HEK293T (cell line): ENCODE measurements around the gene ODAD4.

Experiments used
- FOXK2 ChIP-seq: fragments of 450-650 bp; IDR thresholded peaks from 2 replicates; pipeline ENCODE4 v1.6.1; 2016; ENCODE audit warnings: mild to moderate bottlenecking
- NFRKB ChIP-seq: fragments of 450-650 bp; IDR thresholded peaks from 2 replicates; pipeline ENCODE4 v1.6.1; 2016; ENCODE audit warnings: mild to moderate bottlenecking, moderate library complexity
- SP1 ChIP-seq: fragments of 450-650 bp; IDR thresholded peaks from 2 replicates; pipeline ENCODE4 v1.6.1; 2017

DNA sequence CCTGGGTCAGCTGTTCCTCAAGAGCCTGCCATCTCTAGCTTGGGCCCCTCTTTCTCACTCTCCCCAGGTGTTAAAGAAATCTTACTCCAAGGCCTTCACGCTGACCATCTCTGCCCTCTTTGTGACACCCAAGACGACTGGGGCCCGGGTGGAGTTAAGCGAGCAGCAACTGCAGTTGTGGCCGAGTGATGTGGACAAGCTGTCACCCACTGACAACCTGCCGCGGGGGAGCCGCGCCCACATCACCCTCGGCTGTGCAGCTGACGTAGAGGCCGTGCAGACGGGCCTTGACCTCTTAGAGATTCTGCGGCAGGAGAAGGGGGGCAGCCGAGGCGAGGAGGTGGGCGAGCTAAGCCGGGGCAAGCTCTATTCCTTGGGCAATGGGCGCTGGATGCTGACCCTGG is 43.0 kb downstream of the ODAD4 start:
- no peak for TF ChIP-seq FOXK2
- no peak for TF ChIP-seq SP1
- TF ChIP-seq NFRKB: no peak
